ENCODE measurements around the gene CTPS2. TPM values are rescaled to one million over a fixed set of nuclear protein-coding genes. Genes with fewer than 3 reads are reported as not detected.

CTPS2 gene
- total RNA-seq, 1 experiment from 2014 or later, result 9.6 TPM

DNA sequence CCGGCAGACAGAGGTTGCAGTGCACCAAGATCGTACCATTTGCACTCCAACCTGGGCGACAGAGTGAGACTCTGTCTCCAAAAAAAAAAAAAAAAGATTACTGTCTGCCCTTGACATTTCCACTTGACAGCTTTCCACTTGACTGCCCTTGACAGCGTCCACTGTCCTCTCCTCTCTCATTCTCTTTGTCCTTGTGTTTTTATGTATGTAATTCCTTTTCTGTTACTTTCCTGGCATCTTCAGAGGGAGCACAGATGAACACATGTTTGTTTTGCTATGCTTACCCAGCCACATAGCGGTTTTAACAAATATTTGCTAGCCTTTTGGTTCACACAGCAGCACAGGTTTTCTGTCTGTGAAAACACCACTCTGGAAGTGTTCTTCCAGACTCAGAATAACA is 33.2 kb upstream of the CTPS2 start:
- POLR2A ChIA-PET, result no interaction called here
- no peaks in the 10 kb centered on the region for H3K27me3 ChIP-seq (ENCODE audit: insufficient read depth, low read length)

More for the DNA sequence above, 33.2 kb upstream of the CTPS2 start:
- ChIA-PET RAD21 (ENCODE audit: low non-redundant PET in 1 of 2, low total read pairs in 2 of 2, uncharacterized antibody in 2 of 2, unreplicated experiment in 2 of 2) (no interaction called here), CTCF (no interaction called here)
- no peaks in the 10 kb centered on the region for H3K79me2 ChIP-seq (ENCODE audit: insufficient read depth, low read length)
- no peak overlapping the region for H3K27ac ChIP-seq (ENCODE audit: low read depth, low read length)
- no peak for TF ChIP-seq EZH2phosphoT487 (IDR thresholded peaks at IDR 0.05; ENCODE audit: borderline replicate concordance)
- TF ChIP-seq SP1 (IDR thresholded peaks at IDR 0.05; ENCODE audit: low read depth), result no peak
- TF ChIP-seq POLR2AphosphoS5 (IDR thresholded peaks at IDR 0.05; ENCODE audit: low read depth, low read length), result no peak
- no peak for TF ChIP-seq ELF1 (IDR thresholded peaks at IDR 0.05; ENCODE audit: borderline replicate concordance, low read depth)
- no peak for TF ChIP-seq EZH2 (IDR thresholded peaks at IDR 0.05)
- TF ChIP-seq EGR1 (IDR thresholded peaks at IDR 0.05; ENCODE audit: low read depth), result no peak
- no peak for TF ChIP-seq JUND (IDR thresholded peaks at IDR 0.05)
- no peak for TF ChIP-seq CEBPB (IDR thresholded peaks at IDR 0.05; ENCODE audit: low read depth)
- TF ChIP-seq CBX3 (IDR thresholded peaks at IDR 0.05; ENCODE audit: low read depth), result no peak
- no peak for TF ChIP-seq RAD21 (IDR thresholded peaks at IDR 0.05; ENCODE audit: low read depth)
- no peak for TF ChIP-seq ZFX (IDR thresholded peaks at IDR 0.05)
- TF ChIP-seq, protein P1, sequence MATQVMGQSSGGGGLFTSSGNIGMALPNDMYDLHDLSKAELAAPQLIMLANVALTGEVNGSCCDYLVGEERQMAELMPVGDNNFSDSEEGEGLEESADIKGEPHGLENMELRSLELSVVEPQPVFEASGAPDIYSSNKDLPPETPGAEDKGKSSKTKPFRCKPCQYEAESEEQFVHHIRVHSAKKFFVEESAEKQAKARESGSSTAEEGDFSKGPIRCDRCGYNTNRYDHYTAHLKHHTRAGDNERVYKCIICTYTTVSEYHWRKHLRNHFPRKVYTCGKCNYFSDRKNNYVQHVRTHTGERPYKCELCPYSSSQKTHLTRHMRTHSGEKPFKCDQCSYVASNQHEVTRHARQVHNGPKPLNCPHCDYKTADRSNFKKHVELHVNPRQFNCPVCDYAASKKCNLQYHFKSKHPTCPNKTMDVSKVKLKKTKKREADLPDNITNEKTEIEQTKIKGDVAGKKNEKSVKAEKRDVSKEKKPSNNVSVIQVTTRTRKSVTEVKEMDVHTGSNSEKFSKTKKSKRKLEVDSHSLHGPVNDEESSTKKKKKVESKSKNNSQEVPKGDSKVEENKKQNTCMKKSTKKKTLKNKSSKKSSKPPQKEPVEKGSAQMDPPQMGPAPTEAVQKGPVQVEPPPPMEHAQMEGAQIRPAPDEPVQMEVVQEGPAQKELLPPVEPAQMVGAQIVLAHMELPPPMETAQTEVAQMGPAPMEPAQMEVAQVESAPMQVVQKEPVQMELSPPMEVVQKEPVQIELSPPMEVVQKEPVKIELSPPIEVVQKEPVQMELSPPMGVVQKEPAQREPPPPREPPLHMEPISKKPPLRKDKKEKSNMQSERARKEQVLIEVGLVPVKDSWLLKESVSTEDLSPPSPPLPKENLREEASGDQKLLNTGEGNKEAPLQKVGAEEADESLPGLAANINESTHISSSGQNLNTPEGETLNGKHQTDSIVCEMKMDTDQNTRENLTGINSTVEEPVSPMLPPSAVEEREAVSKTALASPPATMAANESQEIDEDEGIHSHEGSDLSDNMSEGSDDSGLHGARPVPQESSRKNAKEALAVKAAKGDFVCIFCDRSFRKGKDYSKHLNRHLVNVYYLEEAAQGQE (IDR thresholded peaks at IDR 0.05; ENCODE audit: low read depth), result no peak
- TF ChIP-seq, protein P2, sequence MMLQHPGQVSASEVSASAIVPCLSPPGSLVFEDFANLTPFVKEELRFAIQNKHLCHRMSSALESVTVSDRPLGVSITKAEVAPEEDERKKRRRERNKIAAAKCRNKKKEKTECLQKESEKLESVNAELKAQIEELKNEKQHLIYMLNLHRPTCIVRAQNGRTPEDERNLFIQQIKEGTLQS (IDR thresholded peaks at IDR 0.05), result no peak
- TF ChIP-seq, protein P3, sequence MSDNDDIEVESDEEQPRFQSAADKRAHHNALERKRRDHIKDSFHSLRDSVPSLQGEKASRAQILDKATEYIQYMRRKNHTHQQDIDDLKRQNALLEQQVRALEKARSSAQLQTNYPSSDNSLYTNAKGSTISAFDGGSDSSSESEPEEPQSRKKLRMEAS (IDR thresholded peaks at IDR 0.05), result no peak
- TF ChIP-seq TCF7L2 (IDR thresholded peaks at IDR 0.05; ENCODE audit: borderline replicate concordance, extremely low read depth, insufficient read depth, insufficient read length), result no peak
- no peak for TF ChIP-seq FOSL1 (IDR thresholded peaks at IDR 0.05; ENCODE audit: low read depth)
- TF ChIP-seq YY1 (IDR thresholded peaks at IDR 0.05; ENCODE audit: extremely low read depth, insufficient replicate concordance, low read depth, low read length), result no peak
- no peak for TF ChIP-seq SIN3A (IDR thresholded peaks at IDR 0.05; ENCODE audit: low read depth)
- TF ChIP-seq, protein P4, sequence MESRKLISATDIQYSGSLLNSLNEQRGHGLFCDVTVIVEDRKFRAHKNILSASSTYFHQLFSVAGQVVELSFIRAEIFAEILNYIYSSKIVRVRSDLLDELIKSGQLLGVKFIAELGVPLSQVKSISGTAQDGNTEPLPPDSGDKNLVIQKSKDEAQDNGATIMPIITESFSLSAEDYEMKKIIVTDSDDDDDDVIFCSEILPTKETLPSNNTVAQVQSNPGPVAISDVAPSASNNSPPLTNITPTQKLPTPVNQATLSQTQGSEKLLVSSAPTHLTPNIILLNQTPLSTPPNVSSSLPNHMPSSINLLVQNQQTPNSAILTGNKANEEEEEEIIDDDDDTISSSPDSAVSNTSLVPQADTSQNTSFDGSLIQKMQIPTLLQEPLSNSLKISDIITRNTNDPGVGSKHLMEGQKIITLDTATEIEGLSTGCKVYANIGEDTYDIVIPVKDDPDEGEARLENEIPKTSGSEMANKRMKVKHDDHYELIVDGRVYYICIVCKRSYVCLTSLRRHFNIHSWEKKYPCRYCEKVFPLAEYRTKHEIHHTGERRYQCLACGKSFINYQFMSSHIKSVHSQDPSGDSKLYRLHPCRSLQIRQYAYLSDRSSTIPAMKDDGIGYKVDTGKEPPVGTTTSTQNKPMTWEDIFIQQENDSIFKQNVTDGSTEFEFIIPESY (IDR thresholded peaks at IDR 0.05; ENCODE audit: extremely low read depth, insufficient replicate concordance, low read length), result no peak
- TF ChIP-seq POLR2A (IDR thresholded peaks at IDR 0.05; ENCODE audit: borderline replicate concordance, extremely low read depth, insufficient read depth, insufficient read length), result no peak
- intact Hi-C loops (cut with micrococcal nuclease), result no loop called here
- no peaks in the 10 kb centered on the region for H3K9me2 ChIP-seq (ENCODE audit: insufficient read depth)
- DNase-seq (ENCODE audit: low read depth, low spot score) (no peak), ATAC-seq (no peak)
- no peaks in the 10 kb centered on the region for H3K9me3 ChIP-seq (ENCODE audit: control insufficient read depth in 1 of 2, insufficient read depth in 1 of 2, low read depth in 1 of 2, low read length in 2 of 2)
- H2AFZ ChIP-seq (ENCODE audit: low read depth, low read length, poor library complexity, severe bottlenecking), result no peak overlapping the region
- no peak overlapping the region for H3K4me3 ChIP-seq (replicated peaks in 1 of 2; ENCODE audit: low read depth in 1 of 2, low read length in 2 of 2)
- no peaks in the 10 kb centered on the region for H3K4me1 ChIP-seq (ENCODE audit: control insufficient read depth in 1 of 2, insufficient read depth in 2 of 2, low read length in 2 of 2)
- no peak overlapping the region for H3K4me2 ChIP-seq (ENCODE audit: low read length)
- H3K36me3 ChIP-seq (ENCODE audit: control insufficient read depth in 1 of 2, insufficient read depth in 2 of 2, low read length in 2 of 2), result peaks cover 0 to 4% of the 10 kb centered on the region in 2 experiments; a peak in 2 of 4 replicates
- no peaks in the 10 kb centered on the region for H4K20me1 ChIP-seq (ENCODE audit: insufficient read depth)
- no TSS peak for BruUV-seq (replicated peaks)
- no peak overlapping the region for H3K9ac ChIP-seq (ENCODE audit: low read length)

Data from HCT116 (cell line).